Measurements from ENCODE around the gene ZNF683.
"Not testable (repeated sequence)": the region's sequence is repeated elsewhere in the genome, so short reads cannot be mapped to it uniquely, and the experiment has no call there.

The ZNF683 gene

DNA sequence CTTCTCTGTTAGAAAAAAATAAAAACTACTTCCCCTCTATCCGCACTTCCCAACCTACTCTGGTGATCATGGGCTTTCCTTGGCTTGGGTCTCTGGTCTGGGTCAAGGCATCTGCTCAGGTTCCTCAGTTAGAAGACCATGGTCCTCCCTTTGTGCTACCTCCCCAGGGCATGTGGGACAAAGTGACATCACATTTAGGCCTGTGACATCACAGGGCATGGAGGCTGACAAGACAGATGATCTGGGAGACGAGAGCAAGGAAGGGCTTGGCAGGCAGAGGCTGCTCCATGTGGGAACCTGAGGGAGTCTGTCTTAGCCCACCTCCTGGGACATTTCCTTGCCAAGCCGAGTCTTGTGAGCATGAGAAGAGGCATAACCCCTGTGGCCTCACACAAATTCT lies at the start of gene ZNF683:
Gene ZNF683, minus strand, starts transcription at position 140 of the 400 bp plus-strand sequence. CDS start 4,179 bp downstream, outside the sequence.
- not testable (repeated sequence) for DNase-seq

DNA sequence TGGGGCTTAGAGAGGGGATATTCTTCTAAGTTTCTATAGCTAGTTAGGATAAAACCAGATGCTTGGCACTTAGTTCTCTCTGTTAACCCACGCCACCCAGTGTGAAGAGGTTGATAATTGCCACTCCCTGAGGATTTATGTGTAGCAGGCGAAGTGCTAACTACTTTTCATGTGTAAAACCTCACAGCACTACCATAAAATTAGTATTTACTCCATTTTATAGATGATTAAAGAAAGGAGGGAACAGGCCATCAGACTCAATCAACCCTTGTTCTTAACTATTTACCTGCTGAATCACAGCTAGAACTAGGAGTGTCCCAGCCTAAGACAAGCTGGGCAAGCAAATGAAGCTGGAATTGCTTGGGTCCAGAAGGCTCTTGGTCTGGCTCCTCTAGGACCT lies 46.9 kb upstream of the ZNF683 start:
- no peak for DNase-seq

DNA sequence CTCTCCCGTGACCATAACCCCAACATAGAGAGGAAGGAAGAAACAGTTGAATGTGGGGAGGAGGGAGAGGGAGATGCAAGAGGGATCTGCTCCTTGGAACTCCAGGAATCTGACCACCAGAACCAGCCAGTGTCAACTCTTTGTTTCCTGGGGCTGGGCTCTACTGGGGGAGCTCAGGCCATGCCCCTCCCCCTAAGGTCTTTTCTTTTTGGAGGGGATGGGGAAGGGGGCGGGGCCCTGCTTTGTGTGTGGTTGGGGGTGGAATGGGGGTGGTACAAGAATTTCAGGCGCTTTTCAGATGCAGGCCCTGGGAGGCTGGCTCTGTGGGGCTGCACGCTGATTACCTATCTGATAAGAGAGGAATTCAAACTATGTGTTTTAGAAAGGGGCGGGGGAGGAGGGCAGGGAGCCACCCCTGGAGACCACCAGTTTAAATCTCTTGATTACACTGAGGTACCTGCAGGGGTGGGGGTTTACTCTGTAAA lies 46.4 kb upstream of the ZNF683 start:
- no peak for DNase-seq

DNA sequence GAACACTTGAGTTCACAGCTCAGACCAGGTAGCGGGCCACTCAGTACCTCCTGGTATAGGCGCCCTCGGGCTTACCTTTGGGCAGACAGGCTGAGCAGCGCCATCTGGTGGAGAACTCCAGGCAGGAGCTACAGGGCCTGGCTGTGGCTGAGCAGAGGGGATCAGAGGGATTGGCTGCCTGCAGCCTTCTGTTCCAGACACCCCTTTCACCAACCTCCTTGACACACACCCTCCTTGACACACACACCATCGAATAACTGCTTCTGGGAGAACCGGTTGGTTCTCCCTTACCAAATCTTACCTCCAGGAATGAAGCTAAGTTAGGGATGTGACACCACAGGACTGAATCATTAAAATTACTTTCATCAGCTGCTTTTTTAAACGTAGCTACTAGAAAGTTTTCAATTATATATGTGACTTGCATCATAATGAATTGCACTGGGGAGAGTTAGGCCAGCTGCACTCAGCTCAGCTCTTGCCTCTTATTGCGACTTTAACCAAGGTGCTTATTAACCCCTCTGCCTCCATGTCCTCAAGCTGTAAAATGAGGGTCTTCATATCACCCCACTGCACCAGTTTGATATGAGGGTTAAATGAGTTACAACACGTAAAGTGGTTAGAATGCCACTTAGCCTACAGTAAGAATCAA lies 44.7 kb upstream of the ZNF683 start:
- peak; percentile 37 to 84 for DNase-seq

DNA sequence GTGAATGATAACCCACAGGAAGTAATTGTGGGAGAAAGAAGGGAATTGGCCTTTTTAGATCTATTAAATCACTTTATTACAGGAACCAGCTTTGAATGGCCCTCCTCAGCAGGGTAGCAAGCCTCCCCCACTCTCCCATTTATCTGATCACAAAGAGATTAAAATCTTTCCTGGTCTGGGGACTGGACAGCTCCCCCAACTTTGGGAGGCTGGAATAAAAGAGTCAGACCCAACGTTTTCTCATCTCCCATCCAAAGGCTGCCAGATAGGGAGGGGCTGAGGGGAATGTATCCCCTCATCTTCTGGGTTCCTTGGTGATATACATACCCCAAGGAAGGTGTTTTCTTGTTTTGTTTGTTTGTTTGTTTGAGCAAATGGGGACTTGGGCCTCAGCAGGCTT lies 40.5 kb upstream of the ZNF683 start:
- no peak for DNase-seq

DNA sequence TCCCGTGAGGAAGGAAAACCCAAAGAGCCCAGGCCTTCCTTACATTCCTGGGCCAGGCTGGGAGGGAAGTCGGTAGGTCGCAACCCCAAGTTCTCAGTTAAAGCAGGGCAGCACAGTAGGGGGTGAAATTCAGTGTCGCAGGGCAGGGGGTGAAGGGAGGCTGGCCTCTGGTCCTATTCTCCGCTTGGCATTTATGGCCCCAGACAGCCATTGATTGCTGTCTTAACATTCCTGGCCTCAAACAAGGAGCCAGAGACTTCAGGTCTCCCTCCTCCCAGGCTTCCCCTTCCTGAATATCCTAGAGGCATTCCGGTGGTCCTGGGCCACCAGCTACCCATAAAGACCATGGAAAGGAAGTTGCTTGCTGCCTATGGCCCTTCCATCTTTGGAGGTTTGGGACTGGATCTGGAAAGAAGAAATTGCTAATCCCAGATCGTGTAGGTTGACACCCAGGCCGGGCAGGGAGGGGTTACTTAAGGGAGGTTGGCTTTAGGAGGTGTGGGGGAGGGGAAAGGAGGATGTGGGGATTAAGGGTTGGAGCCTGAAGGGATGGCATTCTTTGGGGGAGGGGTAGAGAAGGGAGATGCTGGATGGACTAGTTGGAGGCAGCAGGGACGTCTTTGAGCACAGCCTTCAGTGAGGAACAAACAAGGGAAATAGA lies 39.8 kb upstream of the ZNF683 start:
- no peak for DNase-seq

DNA sequence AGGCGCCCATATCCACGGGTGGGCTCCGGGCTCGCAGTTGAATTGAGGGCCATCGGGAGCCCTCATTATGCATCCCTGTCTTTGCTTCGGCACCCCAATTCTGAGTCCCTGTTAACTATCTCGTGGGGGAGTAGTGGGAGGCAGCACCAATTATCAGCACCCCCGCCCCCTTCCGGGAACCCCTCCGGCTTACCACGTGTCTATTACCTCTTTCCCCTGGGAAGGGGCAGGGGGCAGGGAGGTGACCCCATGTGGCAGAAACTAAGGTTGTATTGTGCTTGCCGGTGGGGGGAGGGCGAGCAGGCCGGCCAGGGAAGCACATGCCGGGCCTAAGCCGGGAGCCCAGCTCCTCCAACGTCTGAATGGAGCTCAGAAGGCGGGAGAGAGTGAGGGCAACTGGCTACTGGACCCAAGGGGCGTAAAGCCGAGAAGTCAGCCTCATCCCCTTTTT lies 39.1 kb upstream of the ZNF683 start:
- DNase-seq: no peak

DNA sequence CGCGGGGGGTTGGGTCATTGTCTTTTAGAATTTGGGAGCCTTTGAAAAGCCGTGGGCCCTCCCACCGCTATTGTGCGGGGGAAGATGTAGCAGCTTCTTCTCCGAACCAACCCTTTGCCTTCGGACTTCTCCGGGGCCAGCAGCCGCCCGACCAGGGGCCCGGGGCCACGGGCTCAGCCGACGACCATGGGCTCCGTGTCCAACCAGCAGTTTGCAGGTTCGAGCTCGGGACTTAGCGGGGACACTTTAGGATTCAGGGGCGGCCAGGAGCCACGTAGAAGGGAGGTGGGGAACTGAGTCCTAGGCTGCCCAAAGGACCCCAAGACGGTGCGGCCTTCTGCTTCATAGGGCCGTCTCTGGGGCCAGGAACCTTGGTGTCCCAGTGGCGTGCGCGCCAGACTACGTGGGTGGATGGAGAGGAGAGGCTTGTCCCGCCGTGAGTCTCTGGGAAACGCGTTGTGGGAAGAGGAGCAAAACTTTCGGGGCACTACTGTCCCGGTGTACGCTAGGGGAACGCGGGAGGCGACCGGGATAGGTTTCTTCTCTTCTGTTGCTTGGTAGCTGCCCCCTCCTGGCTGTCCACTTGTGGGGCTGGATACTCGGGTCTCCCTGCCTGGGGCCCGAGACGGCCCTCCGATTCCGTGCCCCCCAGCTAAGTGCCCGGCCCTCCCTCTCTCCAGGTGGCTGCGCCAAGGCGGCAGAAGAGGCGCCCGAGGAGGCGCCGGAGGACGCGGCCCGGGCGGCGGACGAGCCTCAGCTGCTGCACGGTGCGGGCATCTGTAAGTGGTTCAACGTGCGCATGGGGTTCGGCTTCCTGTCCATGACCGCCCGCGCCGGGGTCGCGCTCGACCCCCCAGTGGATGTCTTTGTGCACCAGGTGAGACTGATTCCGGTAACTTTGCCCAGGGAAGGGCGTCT lies 38.4 kb upstream of the ZNF683 start, which contains the start of gene LIN28A:
Gene LIN28A, plus strand, starts transcription at position 112 of the 918 bp plus-strand sequence. Its CDS starts 75 bp downstream, at position 187.
- DNase-seq: no peak

DNA sequence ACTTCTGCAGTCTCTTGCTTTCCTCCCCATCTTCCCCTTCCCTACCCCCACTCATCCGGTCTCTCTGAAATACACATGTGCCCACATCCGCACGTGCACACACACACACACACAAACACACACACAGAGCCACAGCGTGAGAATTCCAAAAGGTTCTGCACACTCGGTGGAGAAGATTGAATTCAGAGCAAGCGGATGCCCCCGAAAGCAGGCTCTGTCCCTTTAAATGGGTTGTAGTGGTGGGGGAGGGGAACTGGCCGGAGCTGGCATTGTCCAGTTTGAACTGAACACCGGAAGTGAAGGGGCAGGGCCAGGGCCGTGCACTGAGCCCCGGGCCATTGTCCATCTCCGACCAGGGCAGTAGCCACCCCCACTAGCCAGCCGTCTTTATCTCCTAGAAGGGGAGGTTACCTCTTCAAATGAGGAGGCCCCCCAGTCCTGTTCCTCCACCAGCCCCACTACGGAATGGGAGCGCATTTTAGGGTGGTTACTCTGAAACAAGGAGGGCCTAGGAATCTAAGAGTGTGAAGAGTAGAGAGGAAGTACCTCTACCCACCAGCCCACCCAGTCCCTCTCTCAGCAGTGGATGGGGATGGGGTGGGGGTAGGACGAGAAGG lies 36.7 kb upstream of the ZNF683 start:
- no peak for DNase-seq

DNA sequence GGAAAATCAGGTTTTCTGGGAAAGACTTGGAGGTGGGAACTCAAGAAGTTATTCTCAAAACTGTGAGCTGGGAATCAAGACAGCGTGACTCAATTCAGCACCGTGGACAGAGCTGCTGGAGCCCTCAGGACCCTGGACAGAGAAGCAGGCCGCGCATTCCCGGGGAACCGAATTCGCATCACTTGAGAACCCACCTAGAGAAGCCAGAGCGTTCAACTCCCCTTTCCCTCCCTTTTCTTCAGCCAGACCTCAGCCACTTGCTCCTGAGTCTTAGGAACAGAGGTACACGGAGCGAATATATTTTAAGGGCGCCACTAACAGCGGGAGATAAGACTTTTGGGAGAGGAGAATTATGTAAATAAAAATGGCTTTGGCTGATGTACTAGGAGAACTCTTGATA lies 36.1 kb upstream of the ZNF683 start:
- DNase-seq: peak; percentile 49 to 89

DNA sequence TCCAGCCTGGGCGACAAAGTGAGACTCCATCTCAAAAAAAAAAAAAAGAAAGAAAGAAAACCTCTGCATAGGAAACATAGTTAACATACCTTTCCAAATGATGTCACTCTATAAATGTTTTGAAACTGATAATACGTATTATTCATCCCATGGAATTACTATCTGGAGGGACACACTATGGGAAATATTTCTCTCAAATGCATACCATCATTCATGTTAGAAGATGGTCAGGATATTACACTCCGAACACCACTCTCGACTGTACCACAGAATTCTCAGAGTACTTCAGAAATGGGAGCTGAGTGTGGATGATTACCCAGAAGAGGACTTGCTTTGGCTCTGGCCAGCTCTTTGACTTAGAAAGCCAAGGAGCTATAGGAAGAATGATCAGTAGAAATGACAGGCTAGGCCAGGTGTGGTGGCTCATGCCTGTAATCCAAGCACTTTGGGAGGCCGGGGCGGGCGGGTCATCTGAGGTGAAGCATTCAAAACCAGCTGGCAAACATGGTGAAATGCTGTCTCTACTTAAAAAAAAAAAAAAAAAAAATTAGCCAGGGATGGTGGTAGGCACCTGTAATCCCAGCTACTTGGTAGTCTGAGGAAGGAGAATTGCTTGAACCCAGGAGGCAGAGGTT lies 32.8 kb upstream of the ZNF683 start:
- DNase-seq: no peak

DNA sequence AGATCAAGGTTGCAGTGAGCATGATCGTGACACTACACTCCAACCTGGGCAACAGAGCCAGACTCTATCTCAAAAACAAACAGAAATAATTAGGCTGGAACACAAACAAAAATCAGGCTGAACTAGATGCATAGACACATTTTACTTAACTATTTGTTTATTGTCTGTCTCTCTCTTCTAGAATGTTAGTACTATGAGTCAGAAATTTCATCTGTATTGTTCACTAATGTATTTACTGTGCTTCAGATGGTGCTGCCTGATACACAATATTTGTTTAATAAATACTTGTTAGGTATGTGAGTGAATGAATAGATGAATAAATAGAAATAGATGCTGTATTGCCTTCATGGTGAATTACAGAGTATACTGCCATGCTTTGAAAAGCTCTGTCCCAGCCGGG lies 32.1 kb upstream of the ZNF683 start:
- DNase-seq: no peak

DNA sequence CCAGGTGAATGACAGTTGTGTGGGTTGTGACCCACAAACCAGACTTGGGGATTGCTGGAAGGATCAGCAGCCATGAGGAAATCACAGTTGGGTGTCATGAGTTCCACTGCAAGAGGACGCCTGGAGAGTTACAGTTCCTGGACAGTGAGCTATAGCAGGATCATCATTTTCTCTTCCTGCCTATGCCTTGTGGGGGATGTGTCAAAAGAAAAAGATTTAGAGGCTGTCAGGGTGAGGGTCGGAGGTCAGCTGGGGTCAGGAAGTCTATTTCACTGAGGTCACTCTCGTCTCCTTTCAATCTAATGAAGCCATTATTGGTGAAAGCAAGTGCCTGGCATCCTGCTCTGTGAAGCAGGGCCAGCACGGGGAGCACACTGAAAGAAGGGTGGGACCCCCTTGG lies 31.1 kb upstream of the ZNF683 start:
- no peak for DNase-seq

DNA sequence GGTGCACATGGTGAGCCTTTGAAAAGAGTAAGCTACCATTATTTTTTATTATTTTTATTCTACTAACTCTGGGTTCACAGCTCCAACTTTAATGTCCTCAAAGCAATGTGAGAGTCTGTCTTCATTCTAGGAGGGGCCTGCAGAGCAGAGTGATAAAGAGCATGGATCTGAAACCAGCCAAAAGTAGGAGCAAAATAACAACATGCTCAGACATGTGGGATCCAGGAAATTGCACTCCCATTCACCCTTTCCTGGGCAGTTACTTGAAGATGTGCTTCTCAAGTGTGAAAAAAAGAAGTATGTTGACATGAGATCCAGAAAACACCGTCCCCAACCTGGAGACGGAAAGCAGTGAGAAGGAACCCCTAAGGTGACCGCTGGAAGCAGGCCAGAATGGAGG lies 29.3 kb upstream of the ZNF683 start:
- no peak for DNase-seq

DNA sequence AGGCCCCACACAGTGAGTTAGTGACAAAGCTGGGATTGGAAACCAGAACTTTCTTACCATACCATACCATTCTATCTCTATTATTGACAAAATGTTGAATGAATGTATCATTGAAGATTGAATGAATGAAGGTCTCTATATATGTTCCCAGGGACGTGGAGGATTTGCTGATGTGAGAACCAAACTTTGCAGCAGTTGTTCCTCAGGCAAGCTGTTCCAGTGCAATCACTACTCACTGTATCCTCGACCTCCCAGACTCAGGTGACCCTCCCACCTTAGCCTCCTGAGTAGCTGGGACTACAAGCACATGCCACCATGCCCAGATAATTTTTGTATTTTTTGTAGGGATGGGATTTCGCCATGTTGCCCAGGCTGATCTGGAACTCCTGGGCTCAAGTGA lies 26.5 kb upstream of the ZNF683 start:
- DNase-seq: no peak

DNA sequence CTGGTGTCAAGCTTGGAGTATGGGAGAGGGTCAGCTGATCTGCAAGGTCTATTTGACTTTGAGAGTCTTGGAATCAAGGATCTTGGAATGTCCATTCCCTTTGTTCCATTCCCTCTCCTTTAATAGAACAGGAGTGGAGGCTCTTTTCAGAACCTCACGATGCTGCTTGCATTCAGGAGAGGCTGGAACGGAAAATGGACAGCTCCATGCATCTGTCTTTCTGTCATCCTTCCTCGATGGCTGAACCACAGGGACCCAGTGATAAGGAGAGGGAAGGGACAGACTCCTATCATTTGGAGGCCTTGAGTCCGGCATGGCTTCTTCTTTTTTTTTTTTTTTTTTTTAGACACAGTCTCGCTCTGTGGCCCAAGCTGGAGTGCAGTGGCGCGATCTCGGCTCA lies 23.2 kb upstream of the ZNF683 start:
- no peak for DNase-seq

DNA sequence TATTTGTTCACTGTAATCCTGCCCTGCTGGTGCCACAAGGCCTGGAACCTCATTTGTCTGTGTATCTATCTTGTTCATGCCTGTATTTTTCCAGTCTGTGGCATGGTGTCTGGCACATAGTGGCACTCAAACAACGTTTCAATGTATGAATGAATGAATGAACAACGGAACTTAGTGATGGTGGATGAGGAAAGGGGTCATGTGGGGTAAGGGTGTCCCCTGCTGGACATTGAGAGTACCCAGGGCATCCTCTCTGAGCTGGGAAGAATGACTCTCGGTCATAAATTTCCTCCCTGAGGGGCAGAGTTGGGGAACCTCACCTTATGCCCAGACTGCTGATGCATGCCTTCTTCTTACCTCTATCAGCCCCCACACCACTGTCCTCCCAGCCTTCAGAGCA lies 18.9 kb upstream of the ZNF683 start:
- peak in 1 of 2 donors; percentile 64 for DNase-seq

DNA sequence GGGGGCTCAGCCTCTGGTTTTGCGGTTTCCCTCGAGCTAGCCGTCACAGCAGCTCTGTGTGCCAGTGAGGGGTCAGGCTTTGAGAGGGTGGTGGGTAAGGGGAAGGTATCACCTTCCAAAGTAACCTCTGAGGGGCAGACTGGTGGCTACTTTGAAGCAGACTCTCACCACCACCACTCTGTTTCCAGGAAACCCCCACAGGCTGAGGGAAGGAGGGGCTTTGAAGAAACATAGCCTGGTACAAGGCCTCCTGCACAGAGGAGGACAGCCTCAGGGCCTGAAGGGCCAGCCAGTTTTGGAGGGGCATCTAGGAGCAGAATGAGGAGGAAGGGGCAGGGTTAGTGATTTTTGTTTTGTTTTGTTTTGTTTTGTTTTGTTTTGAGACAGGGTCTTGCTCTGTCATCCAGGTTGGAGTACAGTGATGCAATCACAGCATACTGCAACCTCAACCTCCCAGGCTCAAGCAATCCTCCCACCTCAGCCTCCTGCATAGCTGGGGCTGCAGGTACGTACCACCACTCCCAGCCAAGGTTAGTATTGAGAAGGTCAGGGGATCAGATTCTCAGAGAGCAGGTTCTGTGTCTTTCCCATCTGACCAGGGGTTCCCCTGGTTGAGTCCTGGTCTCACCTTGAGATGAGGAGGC lies 17.2 kb upstream of the ZNF683 start:
- no peak for DNase-seq

DNA sequence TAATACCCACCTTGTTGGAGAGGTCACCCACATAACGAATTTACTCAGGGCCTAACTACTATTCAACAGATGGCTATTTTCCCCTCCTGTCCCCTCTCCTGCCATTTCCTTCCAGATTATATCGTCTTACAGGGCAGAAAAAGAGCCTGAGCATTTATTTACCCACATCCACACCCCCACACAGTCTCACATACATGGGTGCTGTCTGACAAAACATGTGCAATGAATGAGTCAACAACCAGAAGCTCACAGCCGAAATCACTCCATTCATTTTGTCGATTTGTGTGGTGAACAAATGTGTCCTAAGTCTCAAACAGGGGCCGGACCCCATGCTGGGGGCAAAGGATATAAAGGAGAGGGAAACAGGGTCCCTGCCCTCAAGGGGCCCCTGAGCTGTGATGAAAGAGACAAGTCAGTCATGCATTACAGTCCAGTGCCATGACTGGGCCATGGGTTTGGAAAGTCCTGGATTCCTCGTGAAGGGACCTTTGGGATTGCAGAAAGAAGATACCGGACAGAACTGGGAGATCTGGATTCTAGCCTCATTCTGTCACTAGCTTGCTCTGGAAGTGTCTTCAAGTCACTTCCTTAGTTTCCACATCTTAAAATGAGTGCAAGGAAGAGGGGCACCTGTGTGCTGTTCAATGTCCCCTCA lies 16.4 kb upstream of the ZNF683 start:
- DNase-seq: no peak

DNA sequence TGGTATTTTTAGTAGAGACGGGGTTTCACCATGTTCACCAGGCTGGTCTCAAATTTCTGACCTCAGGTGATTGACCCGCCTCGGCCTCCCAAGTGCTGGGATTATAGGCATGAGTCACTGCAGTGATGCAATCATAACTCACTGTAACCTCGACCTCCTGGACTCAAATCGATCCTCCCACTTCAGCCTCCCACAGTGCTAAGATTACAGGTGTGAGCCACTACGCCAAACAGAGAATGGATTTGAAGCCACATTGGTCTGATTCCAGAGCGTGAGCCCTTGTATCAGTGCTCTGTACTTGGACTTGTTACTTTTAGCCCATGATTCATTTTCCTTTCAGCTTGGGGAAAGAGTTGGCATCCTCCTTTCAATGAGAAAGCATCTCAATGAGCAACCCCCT lies 14.9 kb upstream of the ZNF683 start:
- no peak for DNase-seq

DNA sequence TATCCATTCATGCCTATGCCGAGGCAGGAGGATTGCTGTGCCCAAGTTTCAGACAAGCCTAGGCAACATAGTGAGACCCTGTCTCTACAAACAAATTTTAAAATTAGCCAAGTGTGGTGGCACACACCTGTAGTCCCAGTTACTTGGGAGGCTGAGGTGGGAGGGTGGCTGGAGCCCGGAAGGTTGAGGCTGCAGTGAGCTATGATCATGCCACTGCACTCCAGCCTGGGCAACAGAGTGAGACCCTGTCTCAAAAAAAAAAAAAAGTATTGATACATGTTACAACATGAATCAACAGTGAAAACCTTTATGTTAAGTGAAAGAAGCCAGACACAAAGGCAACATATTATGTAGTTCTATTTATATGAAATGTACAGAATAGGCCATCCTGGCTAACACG lies 12.5 kb upstream of the ZNF683 start:
- not testable (repeated sequence) for DNase-seq

All from inflammatory macrophage treated with lipopolysaccharide for 1 hour (primary cell).